SK-N-SH (cell line): ENCODE measurements around the gene OPCML. TPM values are rescaled to one million over a fixed set of nuclear protein-coding genes. Genes with fewer than 3 reads are reported as not detected.

Experiments used
- CTCF ChIA-PET: fragments of 300-600, 350-600 bp; formaldehyde crosslinking; extraction: SDS; loops from one replicate; lab custom pipeline; 2021; lab: Yijun Ruan, JAX
- POLR2A ChIA-PET: fragments of 350-600 bp; sonication (Branson Sonifier 250); formaldehyde crosslinking; extraction: SDS; loops from one replicate; lab custom pipeline; 2020; ENCODE audit warnings: antibody characterized with exemption, inconsistent platforms; lab: Yijun Ruan, JAX
- DNase-seq: peaks from one replicate; pipeline ENCODE4 v3.0.0; 2012
- H2AFZ ChIP-seq: fragments of 200-600 bp; sonication (generic); 2 replicates; pipeline ENCODE4 v1.8.1; 2016; ENCODE audit warnings: antibody characterized with exemption, mild to moderate bottlenecking, low read depth
- H3F3A ChIP-seq: fragments of 200-600 bp; sonication (generic); replicated peaks from 2 replicates; pipeline ENCODE3; 2016; ENCODE audit warnings: antibody characterized with exemption, mild to moderate bottlenecking; ENCODE audit not compliant: insufficient read depth
- H3K27ac ChIP-seq, 2 experiments: fragments of 200-500 bp in 1 of 2; fragments of 200-600 bp in 1 of 2; sonication (Bioruptor generic) in 1 of 2; sonication (generic), shearing (Covaris generic) in 1 of 2; 2 replicates each; pipeline versions ENCODE4 v1.5.1 to v1.6.1; 2014 to 2016; ENCODE audit warnings: low read depth in 2 of 2, inconsistent platforms in 1 of 2, low read length in 1 of 2, mild to moderate bottlenecking in 1 of 2, mixed read lengths in 1 of 2
- H3K27me3 ChIP-seq: fragments of 200-600 bp; sonication (generic), shearing (Covaris generic); 2 replicates; pipeline ENCODE4 v1.6.1; 2016; ENCODE audit warnings: mixed run types; ENCODE audit not compliant: insufficient read depth
- H3K36me3 ChIP-seq, 2 experiments: fragments of 200-500 bp in 1 of 2; fragments of 200-600 bp in 1 of 2; sonication (Bioruptor generic) in 1 of 2; sonication (generic) in 1 of 2; replicated peaks in 1 of 2; 2 replicates each; pipeline versions ENCODE3 to v1.5.1; 2014 to 2016; ENCODE audit warnings: low read length in 1 of 2, mild to moderate bottlenecking in 1 of 2; ENCODE audit not compliant: insufficient read depth in 2 of 2, control insufficient read depth in 1 of 2
- H3K4me1 ChIP-seq, 2 experiments: fragments of 200-500 bp in 1 of 2; fragments of 200-600 bp in 1 of 2; sonication (Bioruptor generic) in 1 of 2; sonication (generic), shearing (Covaris generic) in 1 of 2; 2 replicates each; pipeline versions ENCODE4 v1.5.1 to v1.6.1; 2014 to 2016; ENCODE audit warnings: low read depth in 1 of 2, low read length in 1 of 2, mixed run types in 1 of 2; ENCODE audit not compliant: insufficient read depth in 2 of 2, control insufficient read depth in 1 of 2
- H3K4me2 ChIP-seq: fragments of 200-600 bp; sonication (generic), shearing (Covaris generic); 2 replicates; pipeline ENCODE4 v1.6.1; 2017; ENCODE audit warnings: mixed run types
- H3K4me3 ChIP-seq, 2 experiments: fragments of 200-500 bp in 1 of 2; fragments of 200-600 bp in 1 of 2; sonication (Bioruptor generic) in 1 of 2; sonication (generic), shearing (Covaris generic) in 1 of 2; 2 replicates each; pipeline versions ENCODE4 v1.5.1 to v1.8.1; 2014 to 2016; ENCODE audit warnings: low read depth in 2 of 2, inconsistent platforms in 1 of 2, low read length in 1 of 2, mild to moderate bottlenecking in 1 of 2, mixed read lengths in 1 of 2, moderate library complexity in 1 of 2
- H3K79me2 ChIP-seq: fragments of 200-600 bp; sonication (generic); 2 replicates; pipeline ENCODE4 v1.8.1; 2017; ENCODE audit warnings: mild to moderate bottlenecking; ENCODE audit not compliant: insufficient read depth
- H3K9ac ChIP-seq: fragments of 200-600 bp; sonication (generic); 2 replicates; pipeline ENCODE4 v1.6.1; 2017; ENCODE audit warnings: mixed run types
- H3K9me2 ChIP-seq: fragments of 200-600 bp; sonication (generic); 2 replicates; pipeline ENCODE4 v1.6.1; 2017; ENCODE audit warnings: mixed run types
- H3K9me3 ChIP-seq: fragments of 200-600 bp; sonication (generic); 2 replicates; pipeline ENCODE4 v1.6.1; 2017; ENCODE audit warnings: mixed run types, mild to moderate bottlenecking, moderate library complexity
- H4K20me1 ChIP-seq: fragments of 200-600 bp; sonication (generic); 2 replicates; pipeline ENCODE4 v1.6.1; 2017; ENCODE audit warnings: mild to moderate bottlenecking, mixed run types; ENCODE audit not compliant: insufficient read depth
- CHD2 ChIP-seq: fragments of 150-350 bp; IDR thresholded peaks from 2 replicates; pipeline ENCODE4 v1.6.1; 2018; ENCODE audit warnings: low read length; ENCODE audit not compliant: partially characterized antibody
- ELF1 ChIP-seq: IDR thresholded peaks from 2 replicates; pipeline ENCODE4 v1.4.0; 2012
- EP300 ChIP-seq, 2 experiments: IDR thresholded peaks; 2 replicates each; pipeline versions ENCODE4 v1.4.0 to v1.6.1; 2012; ENCODE audit warnings: borderline replicate concordance in 1 of 2, low read depth in 1 of 2, low read length in 1 of 2
- FOXM1 ChIP-seq: IDR thresholded peaks from 2 replicates; pipeline ENCODE4 v1.4.0; 2012; ENCODE audit warnings: low read depth, mild to moderate bottlenecking
- GATA2 ChIP-seq: sonication (generic); formaldehyde crosslinking; IDR thresholded peaks from 2 replicates; pipeline ENCODE4 v1.5.0; 2020; ENCODE audit warnings: mild to moderate bottlenecking, missing genetic modification reagents
- JUND ChIP-seq: IDR thresholded peaks from 2 replicates; pipeline ENCODE4 v1.4.0; 2012
- MXI1 ChIP-seq: IDR thresholded peaks from 2 replicates; pipeline ENCODE4 v1.6.1; 2012; ENCODE audit warnings: mild to moderate bottlenecking, low read depth, low read length, improper control_type of control experiment
- NRF1 ChIP-seq: IDR thresholded peaks from 2 replicates; pipeline ENCODE4 v1.6.1; 2012; ENCODE audit warnings: low read depth, mild to moderate bottlenecking, low read length
- RAD21 ChIP-seq: IDR thresholded peaks from 2 replicates; pipeline ENCODE4 v1.6.1; 2012; ENCODE audit warnings: mild to moderate bottlenecking, low read length
- RFX5 ChIP-seq: IDR thresholded peaks from 2 replicates; pipeline ENCODE4 v1.6.1; 2012; ENCODE audit warnings: mild to moderate bottlenecking, improper control_type of control experiment, low read length
- SMC3 ChIP-seq: IDR thresholded peaks from 2 replicates; pipeline ENCODE4 v1.6.1; 2012; ENCODE audit warnings: low read depth, low read length, improper control_type of control experiment
- TCF12 ChIP-seq: IDR thresholded peaks from 2 replicates; pipeline ENCODE4 v1.4.0; 2012
- WGBS: methylation state at CpG from one replicate; pipeline ENCODE4 v1.1.6; 2017; ENCODE audit warnings: low lambda C conversion rate; 5-methylcytosine and 5-hydroxymethylcytosine counted together
- polyA plus RNA-seq, 3 experiments: library from polyadenylated mRNA; depleted of rRNA; stranded (reverse); fragments of >200 nt; gene quantifications; 2 replicates each; pipeline ENCODE4 v1.2.3, GENCODE V29; 2012
- TF ChIP-seq, protein P1 (sequence below): IDR thresholded peaks from 2 replicates; pipeline ENCODE4 v1.4.0; 2012; ENCODE audit warnings: low read depth, borderline replicate concordance
- TF ChIP-seq, protein P2 (sequence below): IDR thresholded peaks from 2 replicates; pipeline ENCODE4 v1.4.0; 2012; ENCODE audit warnings: low read depth, borderline replicate concordance
- TF ChIP-seq, protein P3 (sequence below): IDR thresholded peaks from 2 replicates; pipeline ENCODE4 v1.4.0; 2012; ENCODE audit warnings: low read depth
- TF ChIP-seq, protein P4 (sequence below): fragments of 150-350 bp; IDR thresholded peaks from 2 replicates; pipeline ENCODE4 v1.6.1; 2016; ENCODE audit warnings: mild to moderate bottlenecking, low read depth, low read length

Gene OPCML
- polyA plus RNA-seq, 1 of the 3 experiments (the other 2 are of a cell fraction), result not detected

DNA sequence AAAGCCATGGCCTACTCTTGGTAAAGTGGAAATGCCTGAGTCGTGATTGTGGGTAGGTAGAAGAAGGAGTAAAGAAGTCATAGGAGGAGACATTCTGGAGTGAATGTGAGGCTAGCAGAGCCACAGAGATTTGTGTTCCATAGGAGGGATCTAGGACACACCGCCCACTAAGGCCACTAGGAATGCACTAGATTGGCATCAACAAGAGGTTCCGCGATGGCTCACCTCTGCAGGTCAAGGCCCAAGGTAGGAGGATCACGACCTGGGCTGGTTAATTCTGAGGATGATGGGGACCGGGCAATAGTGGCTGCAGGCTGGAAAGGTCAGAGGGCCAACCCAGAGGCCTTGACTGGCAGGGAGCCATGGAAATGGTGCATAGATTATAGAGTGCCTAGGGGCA is 48.8 kb upstream of the OPCML start:
- no peak overlapping the region for H3K27ac ChIP-seq
- TF ChIP-seq GATA2 (CRISPR knock-in tag) (no peak), CHD2 (no peak), RFX5 (no peak), EP300 (IDR thresholded peaks at IDR 0.05; ENCODE audit: borderline replicate concordance in 1 of 2, low read depth in 1 of 2, low read length in 1 of 2) (no peak), SMC3 (no peak), RAD21 (no peak), TCF12 (no peak), FOXM1 (no peak), MXI1 (no peak), ELF1 (no peak), NRF1 (no peak), JUND (no peak)
- TF ChIP-seq, protein P1, sequence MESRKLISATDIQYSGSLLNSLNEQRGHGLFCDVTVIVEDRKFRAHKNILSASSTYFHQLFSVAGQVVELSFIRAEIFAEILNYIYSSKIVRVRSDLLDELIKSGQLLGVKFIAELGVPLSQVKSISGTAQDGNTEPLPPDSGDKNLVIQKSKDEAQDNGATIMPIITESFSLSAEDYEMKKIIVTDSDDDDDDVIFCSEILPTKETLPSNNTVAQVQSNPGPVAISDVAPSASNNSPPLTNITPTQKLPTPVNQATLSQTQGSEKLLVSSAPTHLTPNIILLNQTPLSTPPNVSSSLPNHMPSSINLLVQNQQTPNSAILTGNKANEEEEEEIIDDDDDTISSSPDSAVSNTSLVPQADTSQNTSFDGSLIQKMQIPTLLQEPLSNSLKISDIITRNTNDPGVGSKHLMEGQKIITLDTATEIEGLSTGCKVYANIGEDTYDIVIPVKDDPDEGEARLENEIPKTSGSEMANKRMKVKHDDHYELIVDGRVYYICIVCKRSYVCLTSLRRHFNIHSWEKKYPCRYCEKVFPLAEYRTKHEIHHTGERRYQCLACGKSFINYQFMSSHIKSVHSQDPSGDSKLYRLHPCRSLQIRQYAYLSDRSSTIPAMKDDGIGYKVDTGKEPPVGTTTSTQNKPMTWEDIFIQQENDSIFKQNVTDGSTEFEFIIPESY, result no peak
- TF ChIP-seq, protein P2, sequence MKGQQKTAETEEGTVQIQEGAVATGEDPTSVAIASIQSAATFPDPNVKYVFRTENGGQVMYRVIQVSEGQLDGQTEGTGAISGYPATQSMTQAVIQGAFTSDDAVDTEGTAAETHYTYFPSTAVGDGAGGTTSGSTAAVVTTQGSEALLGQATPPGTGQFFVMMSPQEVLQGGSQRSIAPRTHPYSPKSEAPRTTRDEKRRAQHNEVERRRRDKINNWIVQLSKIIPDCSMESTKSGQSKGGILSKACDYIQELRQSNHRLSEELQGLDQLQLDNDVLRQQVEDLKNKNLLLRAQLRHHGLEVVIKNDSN, result no peak
- TF ChIP-seq, protein P3, sequence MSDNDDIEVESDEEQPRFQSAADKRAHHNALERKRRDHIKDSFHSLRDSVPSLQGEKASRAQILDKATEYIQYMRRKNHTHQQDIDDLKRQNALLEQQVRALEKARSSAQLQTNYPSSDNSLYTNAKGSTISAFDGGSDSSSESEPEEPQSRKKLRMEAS, result no peak
- TF ChIP-seq, protein P4, sequence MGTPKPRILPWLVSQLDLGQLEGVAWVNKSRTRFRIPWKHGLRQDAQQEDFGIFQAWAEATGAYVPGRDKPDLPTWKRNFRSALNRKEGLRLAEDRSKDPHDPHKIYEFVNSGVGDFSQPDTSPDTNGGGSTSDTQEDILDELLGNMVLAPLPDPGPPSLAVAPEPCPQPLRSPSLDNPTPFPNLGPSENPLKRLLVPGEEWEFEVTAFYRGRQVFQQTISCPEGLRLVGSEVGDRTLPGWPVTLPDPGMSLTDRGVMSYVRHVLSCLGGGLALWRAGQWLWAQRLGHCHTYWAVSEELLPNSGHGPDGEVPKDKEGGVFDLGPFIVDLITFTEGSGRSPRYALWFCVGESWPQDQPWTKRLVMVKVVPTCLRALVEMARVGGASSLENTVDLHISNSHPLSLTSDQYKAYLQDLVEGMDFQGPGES, result no peak
- H3K4me1 ChIP-seq, result peaks cover 0 to 3% of the 10 kb centered on the region in 2 experiments; a peak in 1 of 4 replicates
- no peaks in the 10 kb centered on the region for H3F3A ChIP-seq
- no peak overlapping the region for H3K9ac ChIP-seq
- no peaks in the 10 kb centered on the region for H3K79me2 ChIP-seq
- no peaks in the 10 kb centered on the region; the same call in 1 of the 2 replicates for H3K9me3 ChIP-seq
- H4K20me1 ChIP-seq, result no peaks in the 10 kb centered on the region
- CTCF ChIA-PET, result interaction anchor here (0.5 kb wide), 1 partner anchor 80 kb away, joined by 3 read pairs; no protein-coding TSS in a partner anchor
- no peak overlapping the region for H2AFZ ChIP-seq
- WGBS, result 54% methylated on average over 5 of the region's 6 CpGs
- no peak for DNase-seq
- H3K9me2 ChIP-seq, result no peaks in the 10 kb centered on the region
- POLR2A ChIA-PET, result no interaction called here
- H3K4me3 ChIP-seq, result no peak overlapping the region
- H3K27me3 ChIP-seq, result no peaks in the 10 kb centered on the region
- no peaks in the 10 kb centered on the region for H3K36me3 ChIP-seq
- H3K4me2 ChIP-seq, result no peak overlapping the region
